ENCODE measurements around the gene RHBDL1. TPM values are rescaled to one million over a fixed set of nuclear protein-coding genes. Genes with fewer than 3 reads are reported as not detected.
A peak's percentile ranks its signal among the peaks of the same experiment; 100 is the strongest.

RHBDL1 gene
- total and polyA plus RNA-seq, 10 of the 15 experiments (the other 5 are each of a cell fraction or from before 2014, with no cell fraction given) = 0.04 to 1.3 (median 0.65) TPM; not detected in 5

GRCh38 chr16:685967-686366 lies 10.5 kb downstream of the RHBDL1 start:
- no peak overlapping the region for H3K4me3 ChIP-seq
- DNase-seq (ENCODE audit: low read depth, low spot score) (no peak), ATAC-seq (no peak), FAIRE-seq (no peak)
- H3K4me1 ChIP-seq (ENCODE audit: control insufficient read depth, insufficient read depth, low read length) = peaks cover 20% of the 10 kb centered on the region
- no peak overlapping the region for H3K9ac ChIP-seq (ENCODE audit: control insufficient read depth, insufficient read depth, low read length)
- CTCF ChIA-PET = no interaction called here
- WGBS (ENCODE audit: insufficient coverage, insufficient replicate concordance, low lambda C conversion rate, missing lambda C conversion rate) = 81% methylated on average over 10 of the region's 10 CpGs
- POLR2A ChIA-PET = no interaction called here
- H2AFZ ChIP-seq (ENCODE audit: control insufficient read depth, low read depth, low read length) = no peak overlapping the region
- H3K4me2 ChIP-seq (ENCODE audit: control insufficient read depth, insufficient read depth) = no peak overlapping the region
- H3K9me3 ChIP-seq (replicated peaks; ENCODE audit: control insufficient read depth, insufficient read depth, low read length) = no peaks in the 10 kb centered on the region
- SMC1A ChIA-PET (ENCODE audit: uncharacterized antibody, unreplicated experiment) = no interaction called here
- no TSS peak for BruUV-seq (replicated peaks)
- in situ Hi-C loops (cut with MboI) = no loop called here
- no peak overlapping the region for H3K27ac ChIP-seq (ENCODE audit: control insufficient read depth, insufficient read depth)
- peaks cover 6% of the 10 kb centered on the region; the same call in 1 of the 2 replicates for H4K20me1 ChIP-seq (ENCODE audit: control insufficient read depth, insufficient read depth)
- intact Hi-C loops (cut with micrococcal nuclease; ENCODE audit: unreplicated experiment) = loop anchor here (2.0 kb wide), 2 partner anchors 35 to 159 kb away; partner anchors contain the start of genes ANTKMT and CAPN15
- TF ChIP-seq ETV6 (conservative IDR thresholded peaks at IDR 0.05 in 1 of 2, IDR thresholded peaks at IDR 0.05 in 1 of 2; ENCODE audit: borderline replicate concordance in 1 of 2, low read depth in 1 of 2) (no peak), POLR2A (IDR thresholded peaks at IDR 0.05; ENCODE audit: low read depth, low read length) (peak; percentile 55; the same call in 1 of the 2 replicates), POLR2AphosphoS5 (IDR thresholded peaks at IDR 0.05; ENCODE audit: low read length) (no peak), CTCF (IDR thresholded peaks at IDR 0.05 in 2 of 3, conservative IDR thresholded peaks at IDR 0.05 in 1 of 3; ENCODE audit: control insufficient read depth in 2 of 3, extremely low read depth in 1 of 3, insufficient read depth in 1 of 3, low read depth in 3 of 3, low read length in 3 of 3) (peak; percentile 10 to 43 (median 25); a peak in 2 of 6 replicates), ZSCAN29 (IDR thresholded peaks at IDR 0.05) (no peak)
- TF ChIP-seq, protein P1, sequence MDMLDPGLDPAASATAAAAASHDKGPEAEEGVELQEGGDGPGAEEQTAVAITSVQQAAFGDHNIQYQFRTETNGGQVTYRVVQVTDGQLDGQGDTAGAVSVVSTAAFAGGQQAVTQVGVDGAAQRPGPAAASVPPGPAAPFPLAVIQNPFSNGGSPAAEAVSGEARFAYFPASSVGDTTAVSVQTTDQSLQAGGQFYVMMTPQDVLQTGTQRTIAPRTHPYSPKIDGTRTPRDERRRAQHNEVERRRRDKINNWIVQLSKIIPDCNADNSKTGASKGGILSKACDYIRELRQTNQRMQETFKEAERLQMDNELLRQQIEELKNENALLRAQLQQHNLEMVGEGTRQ (IDR thresholded peaks at IDR 0.05; ENCODE audit: borderline replicate concordance, low read depth, low read length) = no peak
- RAD21 ChIA-PET (ENCODE audit: unreplicated experiment) = no interaction called here
- no peaks in the 10 kb centered on the region for H3K27me3 ChIP-seq (replicated peaks in 1 of 2; ENCODE audit: control insufficient read depth in 2 of 2, insufficient read depth in 2 of 2, low read length in 1 of 2)
- peaks cover 6 to 14% of the 10 kb centered on the region in 2 experiments; a peak in 2 of 4 replicates for H3K36me3 ChIP-seq (ENCODE audit: control insufficient read depth in 2 of 2, insufficient read depth in 2 of 2, low read length in 1 of 2)
- H3K79me2 ChIP-seq (ENCODE audit: control insufficient read depth, insufficient read depth, low read length) = peaks cover 28% of the 10 kb centered on the region
